Heart right ventricle (tissue), 16 donors: ENCODE data around the gene OVOL3. TPM values are rescaled to one million over a fixed set of nuclear protein-coding genes. Genes with fewer than 3 reads are reported as not detected.

ENCODE experiments used
- ATAC-seq, 8 donors: fragments of 200-7000 bp; cut with Tn5 transposase; one replicate each; pipeline ENCODE4 v1.9.1; 2020; ENCODE audit warnings: mild to moderate bottlenecking in 8 of 8, moderate library complexity in 8 of 8, moderate number of reproducible peaks in 1 of 8
- DNase-seq, 2 donors: peaks; one replicate each; pipeline ENCODE4 v3.0.0-alpha.2; 2020
- H3K27ac ChIP-seq, 10 donors: fragments of 200-600 bp; sonication (generic) in 2 of 10; one replicate each; pipeline versions ENCODE4 v1.5.0 to v1.8.0; 2020 to 2022; ENCODE audit warnings: mild to moderate bottlenecking in 3 of 10
- H3K27me3 ChIP-seq, 7 donors: fragments of 200-600 bp; one replicate each; pipeline ENCODE4 v1.8.0; 2021 to 2022; ENCODE audit warnings: mild to moderate bottlenecking in 2 of 7
- H3K36me3 ChIP-seq, 9 donors: fragments of 200-600 bp; sonication (generic) in 1 of 9; one replicate each; pipeline versions ENCODE4 v1.5.0 to v1.8.0; 2020 to 2022; ENCODE audit warnings: mild to moderate bottlenecking in 2 of 9
- H3K4me1 ChIP-seq, 9 donors: fragments of 200-600 bp; sonication (generic) in 1 of 9; one replicate each; pipeline versions ENCODE4 v1.5.0 to v1.8.0; 2020 to 2022; ENCODE audit warnings: mild to moderate bottlenecking in 4 of 9
- H3K4me3 ChIP-seq, 10 donors: fragments of 200-600 bp; sonication (generic) in 2 of 10; one replicate each; pipeline versions ENCODE4 v1.5.0 to v1.8.0; 2020 to 2022; ENCODE audit warnings: mild to moderate bottlenecking in 7 of 10, moderate library complexity in 2 of 10
- H3K9me3 ChIP-seq, 11 donors: fragments of 200-600 bp in 10 of 11; sonication (generic) in 2 of 11; one replicate each; pipeline versions ENCODE4 v1.5.0 to v1.8.0; 2013 to 2022; ENCODE audit warnings: mild to moderate bottlenecking in 2 of 11, control low read depth in 1 of 11, moderate library complexity in 1 of 11
- WGBS, 2 donors: extraction: QIAGEN DNeasy Blood & Tissue Kit; methylation state at CpG; one replicate each; pipeline ENCODE4 v1.1.7; 2013; ENCODE audit warnings: inconsistent platforms in 1 of 2; 5-methylcytosine and 5-hydroxymethylcytosine counted together
- intact Hi-C, 10 donors: fragments of 100-400 bp; cut with DNase I; formaldehyde crosslinking; loops; one replicate each; pipeline versions ENCODE4 v1.11.1 to v1.14.2; 2022
- polyA plus RNA-seq, 2 donors: library from polyadenylated mRNA; stranded (reverse); fragments of 200-250 nt; gene quantifications; one replicate each; pipeline ENCODE4 v1.2.3, GENCODE V29; 2013
- total RNA-seq, 10 donors: library from RNA; stranded (reverse); fragmentation: NEBNext Ultra II Directional in 3 of 10; extraction: Animal tissue kit (Norgen Biotek cat#: 25700) in 3 of 10; gene quantifications; one replicate each; pipeline versions ENCODE4 v1.2.1 to v1.2.4, GENCODE V29; 2021 to 2023
- TF ChIP-seq, protein P1 (sequence below), 9 donors: fragments of 200-600 bp; sonication (generic) in 2 of 9; IDR thresholded peaks; one replicate each; pipeline versions ENCODE4 v1.5.0 to v1.8.0; 2021 to 2022; ENCODE audit warnings: antibody characterized with exemption in 9 of 9, mild to moderate bottlenecking in 5 of 9, moderate library complexity in 1 of 9
- donor health status: Arrhythmogenic right ventricular cardiomyopathy.
- donor health status: ischemic (EF 13 %, LVEDD 7.1; RV severe dilation, severe dysfunction).
- donor health status: healthy with polysubstance abuse.
- donor health status: DM: no; HTN: yes; CAD: no.
- donor health status: DM: no; HTN: no; CAD: no.
- donor health status: ischemic (EF 25% LVEDD 6.9; RV normal size, moderate dysfunction).
- donor health status: ischemic (EF 25% LVEDD 5.7; RV mildly dilated, moderate dysfunction).
- donor health status: healthy.
- donor health status: DM: yes; HTN: yes; CAD: no.
- donor health status: Ischemic cardiomyopathy.
- donor health status: ischemic (EF 35%, LVEDD 5.7; RV mildly dilated, moderate dysfunction).
- donor health status: nonischemic (EF 11% LVEDD 7.7; RV severe dilation, severe dysfunction).
- donor health status: DM: yes; HTN: yes; CAD: no.
- donor health status: PGD.
- donor health status: ischemic (EF 29% LVEDD 5.4; RV normal size, mild dysfunction).
- donor health status: nonischemic (EF 23%, LVEDD 6.1; RV moderate dilation, normal function).

OVOL3 gene
- total and polyA plus RNA-seq, 12 donors: not detected

GRCh38 chr19:36136964-36137686 lies 26.2 kb downstream of the OVOL3 start:
- TF ChIP-seq, protein P1, sequence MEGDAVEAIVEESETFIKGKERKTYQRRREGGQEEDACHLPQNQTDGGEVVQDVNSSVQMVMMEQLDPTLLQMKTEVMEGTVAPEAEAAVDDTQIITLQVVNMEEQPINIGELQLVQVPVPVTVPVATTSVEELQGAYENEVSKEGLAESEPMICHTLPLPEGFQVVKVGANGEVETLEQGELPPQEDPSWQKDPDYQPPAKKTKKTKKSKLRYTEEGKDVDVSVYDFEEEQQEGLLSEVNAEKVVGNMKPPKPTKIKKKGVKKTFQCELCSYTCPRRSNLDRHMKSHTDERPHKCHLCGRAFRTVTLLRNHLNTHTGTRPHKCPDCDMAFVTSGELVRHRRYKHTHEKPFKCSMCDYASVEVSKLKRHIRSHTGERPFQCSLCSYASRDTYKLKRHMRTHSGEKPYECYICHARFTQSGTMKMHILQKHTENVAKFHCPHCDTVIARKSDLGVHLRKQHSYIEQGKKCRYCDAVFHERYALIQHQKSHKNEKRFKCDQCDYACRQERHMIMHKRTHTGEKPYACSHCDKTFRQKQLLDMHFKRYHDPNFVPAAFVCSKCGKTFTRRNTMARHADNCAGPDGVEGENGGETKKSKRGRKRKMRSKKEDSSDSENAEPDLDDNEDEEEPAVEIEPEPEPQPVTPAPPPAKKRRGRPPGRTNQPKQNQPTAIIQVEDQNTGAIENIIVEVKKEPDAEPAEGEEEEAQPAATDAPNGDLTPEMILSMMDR (IDR thresholded peaks at IDR 0.05): no peak
- 61% methylated on average over 12 of the region's 12 CpGs for WGBS, 2 donors
- no peaks in the 10 kb centered on the region for H3K9me3 ChIP-seq
- peaks cover 0 to 7% (median 4%) of the 10 kb centered on the region in 9 donors for H3K36me3 ChIP-seq
- ATAC-seq (peak in 3 of 8 donors; percentile 36 to 49 (median 39)), DNase-seq (peak; percentile 48 to 63)
- peak overlapping the region in 9 of 10 donors; percentile 27 to 81 (median 68) for H3K27ac ChIP-seq
- H3K4me1 ChIP-seq: peaks cover 0 to 36% (median 21%) of the 10 kb centered on the region in 9 donors
- no peak overlapping the region for H3K4me3 ChIP-seq
- intact Hi-C loops: no loop called here
- H3K27me3 ChIP-seq: no peaks in the 10 kb centered on the region

GRCh38 chr19:36139120-36139472 lies 28.2 kb downstream of the OVOL3 start:
- Histone ChIP-seq H3K36me3 (peaks cover 0 to 27% (median 19%) of the 10 kb centered on the region in 9 donors), H3K4me3 (peak overlapping the region; percentile 73 to 99 (median 88))
- intact Hi-C loops: loop anchor here in 1 of 10 donors (1.0 kb wide), 1 partner anchor 11 kb away; no protein-coding TSS in a partner anchor

GRCh38 chr19:36139473-36140303 lies 28.7 kb downstream of the OVOL3 start, which contains the start of gene CAPNS1:
CAPNS1 (plus strand) TSS chr19:36140066; CDS start chr19:36141012, 946 bp downstream.
- TF ChIP-seq, protein P1 (IDR thresholded peaks at IDR 0.05): peak in 4 of 9 donors; percentile 19 to 29 (median 24)
- ATAC-seq (peak; percentile 88 to 96 (median 94)), DNase-seq (peak; percentile 98 to 99)
- peak within 1 kb of the TSS; percentile 73 to 99 (median 88) for H3K4me3 ChIP-seq
- H3K27me3 ChIP-seq: no peaks in the 10 kb centered on the region
- H3K36me3 ChIP-seq: peaks cover 0 to 33% (median 25%) of the 10 kb centered on the region in 9 donors
- intact Hi-C loops: loop anchor here in 2 of 10 donors (1.0 kb wide), 2 partner anchors 11 to 30 kb away; no protein-coding TSS in a partner anchor
- no peaks in the 10 kb centered on the region for H3K9me3 ChIP-seq
- H3K4me1 ChIP-seq: peaks cover 0 to 34% (median 21%) of the 10 kb centered on the region in 9 donors
- 0 to 1% methylated on average over 75 of the region's 75 CpGs for WGBS, 2 donors
- H3K27ac ChIP-seq: peak within 1 kb of the TSS; percentile 89 to 100 (median 99)

More at GRCh38 chr19:36139120-36139472, 28.2 kb downstream of the OVOL3 start:
- Histone ChIP-seq H3K27ac (peak overlapping the region; percentile 89 to 100 (median 99)), H3K9me3 (no peaks in the 10 kb centered on the region), H3K4me1 (peaks cover 0 to 34% (median 21%) of the 10 kb centered on the region in 9 donors), H3K27me3 (no peaks in the 10 kb centered on the region)
- TF ChIP-seq, protein P1 (IDR thresholded peaks at IDR 0.05): no peak
- 67% methylated on average over 7 of the region's 7 CpGs for WGBS, 2 donors
- DNase-seq (no peak), ATAC-seq (no peak)
